ENCODE results near the gene ACADS. TPM values are rescaled to one million over a fixed set of nuclear protein-coding genes. Genes with fewer than 3 reads are reported as not detected.

The ACADS gene
- total RNA-seq, 4 donors from 2014 or later = 11.3 to 30.9 (median 19.6) TPM

DNA sequence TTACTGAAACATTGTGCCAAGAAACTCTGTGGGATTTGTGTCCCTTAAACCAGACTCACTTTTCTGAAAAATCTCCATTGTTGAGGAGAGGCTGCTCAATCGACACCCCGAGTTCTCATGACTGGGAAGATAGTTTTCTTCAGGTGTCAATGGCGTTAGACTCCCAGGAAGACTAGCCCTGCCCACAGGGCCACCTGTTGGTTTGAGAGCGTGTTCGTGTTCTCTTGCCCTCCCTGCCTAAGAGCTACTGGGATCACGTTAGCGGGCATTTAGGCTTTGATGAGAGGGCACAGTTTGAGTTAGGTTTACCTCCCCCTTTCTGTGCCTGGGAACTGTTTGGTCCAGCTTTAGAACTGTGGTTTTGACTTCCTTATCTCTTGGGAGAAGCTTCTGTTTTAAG, 26.1 kb upstream of the ACADS start:
- no peaks in the 10 kb centered on the region for H3K27me3 ChIP-seq
- DNase-seq = no peak
- intact Hi-C loops (cut with DNase I) = no loop called here
- TF ChIP-seq, protein P1, sequence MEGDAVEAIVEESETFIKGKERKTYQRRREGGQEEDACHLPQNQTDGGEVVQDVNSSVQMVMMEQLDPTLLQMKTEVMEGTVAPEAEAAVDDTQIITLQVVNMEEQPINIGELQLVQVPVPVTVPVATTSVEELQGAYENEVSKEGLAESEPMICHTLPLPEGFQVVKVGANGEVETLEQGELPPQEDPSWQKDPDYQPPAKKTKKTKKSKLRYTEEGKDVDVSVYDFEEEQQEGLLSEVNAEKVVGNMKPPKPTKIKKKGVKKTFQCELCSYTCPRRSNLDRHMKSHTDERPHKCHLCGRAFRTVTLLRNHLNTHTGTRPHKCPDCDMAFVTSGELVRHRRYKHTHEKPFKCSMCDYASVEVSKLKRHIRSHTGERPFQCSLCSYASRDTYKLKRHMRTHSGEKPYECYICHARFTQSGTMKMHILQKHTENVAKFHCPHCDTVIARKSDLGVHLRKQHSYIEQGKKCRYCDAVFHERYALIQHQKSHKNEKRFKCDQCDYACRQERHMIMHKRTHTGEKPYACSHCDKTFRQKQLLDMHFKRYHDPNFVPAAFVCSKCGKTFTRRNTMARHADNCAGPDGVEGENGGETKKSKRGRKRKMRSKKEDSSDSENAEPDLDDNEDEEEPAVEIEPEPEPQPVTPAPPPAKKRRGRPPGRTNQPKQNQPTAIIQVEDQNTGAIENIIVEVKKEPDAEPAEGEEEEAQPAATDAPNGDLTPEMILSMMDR (IDR thresholded peaks at IDR 0.05) = no peak
- no peak for TF ChIP-seq POLR2A (IDR thresholded peaks at IDR 0.05)
- H3K36me3 ChIP-seq = peaks cover 12 to 93% (median 32%) of the 10 kb centered on the region in 3 donors
- WGBS, 2 donors = 93 to 98% methylated on average over 7 of the region's 7 CpGs
- H3K4me1 ChIP-seq = peaks cover 0 to 6% (median 0%) of the 10 kb centered on the region in 3 donors
- H3K4me3 ChIP-seq = no peak overlapping the region
- H3K9me3 ChIP-seq = no peaks in the 10 kb centered on the region
- H3K27ac ChIP-seq = peak overlapping the region in 1 of 4 donors; percentile 2

DNA sequence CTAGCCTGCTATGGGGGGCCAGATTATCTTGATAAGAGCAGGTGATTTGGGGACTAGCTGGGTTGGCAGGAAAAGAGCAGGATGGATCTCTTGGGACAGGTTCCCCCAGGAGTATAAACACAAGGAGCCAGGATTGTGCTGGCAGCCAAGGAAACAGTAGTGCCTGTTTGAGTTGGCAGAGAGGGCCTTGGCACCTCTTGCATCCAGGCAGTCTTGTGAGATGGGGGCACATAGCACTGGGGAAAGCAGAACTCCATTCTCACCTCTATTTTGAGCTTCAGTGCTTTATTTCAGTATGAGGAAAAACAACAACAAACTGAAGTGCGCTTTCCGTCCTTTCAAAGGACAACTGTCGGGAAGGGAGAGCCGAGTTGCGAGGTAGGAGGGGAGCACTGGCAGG, 24.7 kb upstream of the ACADS start:
- Histone ChIP-seq H3K9me3 (no peaks in the 10 kb centered on the region), H3K27me3 (no peaks in the 10 kb centered on the region), H3K27ac (no peak overlapping the region), H3K36me3 (peaks cover 0 to 80% (median 20%) of the 10 kb centered on the region in 3 donors), H3K4me1 (peaks cover 0 to 6% (median 0%) of the 10 kb centered on the region in 3 donors), H3K4me3 (no peak overlapping the region)
- intact Hi-C loops (cut with DNase I) = no loop called here
- 94 to 100% methylated on average over 4 to 5 of the region's 5 CpGs for WGBS, 2 donors
- DNase-seq = no peak
- TF ChIP-seq, protein P1 (IDR thresholded peaks at IDR 0.05) = no peak
- TF ChIP-seq POLR2A (IDR thresholded peaks at IDR 0.05) = no peak

DNA sequence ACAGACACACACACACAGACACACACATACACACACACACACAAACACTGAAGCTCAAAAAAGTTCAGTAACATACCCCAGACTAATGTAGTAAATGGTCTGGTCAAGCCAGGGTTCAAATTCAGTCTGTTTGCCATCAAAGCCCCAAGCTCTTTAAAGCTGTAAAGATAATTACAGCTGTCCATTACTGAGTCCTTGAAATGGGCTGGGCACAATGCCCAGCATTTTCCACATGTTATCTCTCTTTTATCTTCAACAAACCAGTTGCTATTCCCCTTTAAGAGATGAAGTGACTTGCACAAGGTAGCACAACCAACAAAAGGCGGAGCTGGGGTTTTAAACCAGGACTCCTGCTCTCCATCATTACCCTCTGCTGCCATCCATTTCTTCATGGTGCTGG, 23.0 kb upstream of the ACADS start:
- intact Hi-C loops (cut with DNase I) = no loop called here
- H3K27me3 ChIP-seq = no peaks in the 10 kb centered on the region
- no peak overlapping the region for H3K27ac ChIP-seq
- TF ChIP-seq POLR2A (IDR thresholded peaks at IDR 0.05) = no peak
- TF ChIP-seq, protein P1 (IDR thresholded peaks at IDR 0.05) = no peak
- 100% methylated on average over 1 of the region's 1 CpG for WGBS, 2 donors
- H3K4me1 ChIP-seq = peaks cover 0 to 6% (median 0%) of the 10 kb centered on the region in 3 donors
- H3K36me3 ChIP-seq = peaks cover 0 to 63% (median 6%) of the 10 kb centered on the region in 3 donors
- no peak for DNase-seq
- no peak overlapping the region for H3K4me3 ChIP-seq
- H3K9me3 ChIP-seq = no peaks in the 10 kb centered on the region

DNA sequence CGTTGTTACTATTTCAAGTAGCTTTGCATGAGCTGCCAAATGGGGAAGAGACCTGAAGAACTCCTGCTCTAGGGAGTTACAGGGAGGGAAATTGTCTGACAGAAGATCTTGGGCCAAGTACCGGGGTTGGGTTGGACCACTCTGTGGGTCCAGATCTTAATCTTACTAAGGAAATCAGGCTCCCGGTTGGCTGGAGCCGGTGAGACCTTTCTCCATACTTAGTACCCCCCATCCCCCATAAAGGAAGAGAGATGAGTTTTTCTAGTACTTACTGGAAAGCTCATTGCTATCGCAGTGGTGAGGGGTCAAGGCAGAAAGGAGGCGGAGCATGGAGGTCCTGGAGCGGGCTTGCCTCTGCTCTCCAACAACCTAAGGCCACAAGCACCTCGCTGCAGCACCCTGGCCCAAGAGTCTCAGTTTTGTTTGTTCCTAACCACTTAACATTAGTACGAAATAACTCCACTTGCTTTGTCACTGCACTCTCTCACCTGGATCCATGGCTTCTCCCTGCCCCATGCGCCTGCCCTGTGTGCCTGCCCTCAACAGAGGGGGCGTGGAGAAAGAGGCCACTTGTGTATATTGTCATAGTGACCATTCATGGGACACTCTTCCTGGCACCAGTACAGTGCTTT, 22.2 kb upstream of the ACADS start:
- no peak for TF ChIP-seq POLR2A (IDR thresholded peaks at IDR 0.05)
- TF ChIP-seq, protein P1 (IDR thresholded peaks at IDR 0.05) = no peak
- H3K27ac ChIP-seq = no peak overlapping the region
- no peak overlapping the region for H3K4me3 ChIP-seq
- peaks cover 0 to 6% (median 0%) of the 10 kb centered on the region in 3 donors for H3K4me1 ChIP-seq
- no peaks in the 10 kb centered on the region for H3K9me3 ChIP-seq
- H3K27me3 ChIP-seq = no peaks in the 10 kb centered on the region
- 79 to 81% methylated on average over 9 to 11 of the region's 11 CpGs for WGBS, 2 donors
- no peak for DNase-seq
- intact Hi-C loops (cut with DNase I) = no loop called here
- peaks cover 0 to 55% (median 6%) of the 10 kb centered on the region in 3 donors for H3K36me3 ChIP-seq

DNA sequence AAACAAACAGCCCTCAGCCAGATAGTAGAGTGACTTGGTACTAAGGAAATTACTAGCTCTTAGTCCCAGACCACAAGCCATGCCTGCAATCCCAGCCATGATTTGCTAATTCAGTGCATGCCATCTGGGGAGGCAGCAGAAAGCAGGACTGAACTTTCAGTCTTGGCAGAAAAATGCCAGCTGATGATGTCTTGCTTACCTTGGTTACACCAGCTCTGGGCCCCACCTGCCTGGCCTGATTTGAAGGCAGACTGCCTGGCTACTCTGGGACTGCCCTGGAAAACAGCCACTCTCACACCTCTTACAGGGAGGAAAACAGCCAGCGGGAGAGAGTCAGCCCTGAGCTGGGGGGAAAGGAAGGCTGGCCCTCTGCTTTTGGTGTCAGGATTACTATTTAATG, 20.0 kb upstream of the ACADS start:
- intact Hi-C loops (cut with DNase I) = no loop called here
- no peak overlapping the region for H3K27ac ChIP-seq
- no peak overlapping the region for H3K4me3 ChIP-seq
- DNase-seq = no peak
- peaks cover 0 to 33% (median 6%) of the 10 kb centered on the region in 3 donors for H3K36me3 ChIP-seq
- H3K27me3 ChIP-seq = no peaks in the 10 kb centered on the region
- no peak for TF ChIP-seq POLR2A (IDR thresholded peaks at IDR 0.05)
- TF ChIP-seq, protein P1 (IDR thresholded peaks at IDR 0.05) = no peak
- H3K9me3 ChIP-seq = no peaks in the 10 kb centered on the region
- 86 to 100% methylated on average over 1 of the region's 1 CpG for WGBS, 2 donors
- peaks cover 4 to 7% (median 6%) of the 10 kb centered on the region in 3 donors for H3K4me1 ChIP-seq
